HG03432 (cell line): Measurements from ENCODE around the gene NEGR1.

Experiments
- ATAC-seq: cut with Tn5 transposase; IDR thresholded peaks from one replicate; pipeline ENCODE4 v1.9.1; 2021; ENCODE audit warnings: mild to moderate bottlenecking, moderate library complexity; ENCODE audit not compliant: unreplicated experiment

Gene NEGR1

GRCh38 chr1:71869326-71869725, 413.0 kb downstream of the NEGR1 start:
- ATAC-seq, result no peak

GRCh38 chr1:71862756-71863155, 419.6 kb downstream of the NEGR1 start:
- no peak for ATAC-seq

GRCh38 chr1:71861022-71861421, 421.3 kb downstream of the NEGR1 start:
- ATAC-seq, result no peak

GRCh38 chr1:71859806-71860205, 422.5 kb downstream of the NEGR1 start:
- ATAC-seq, result no peak

GRCh38 chr1:71857862-71858261, 424.5 kb downstream of the NEGR1 start:
- no peak for ATAC-seq

GRCh38 chr1:71853360-71853759, 429.0 kb downstream of the NEGR1 start:
- ATAC-seq, result no peak

- no peak for ATAC-seq
Observed at GRCh38 chr1:71850936-71851335, 431.4 kb downstream of the NEGR1 start.

GRCh38 chr1:71850515-71850914, 431.8 kb downstream of the NEGR1 start:
- no peak for ATAC-seq

- no peak for ATAC-seq
Observed at GRCh38 chr1:71843012-71843411, 439.3 kb downstream of the NEGR1 start.

GRCh38 chr1:71839876-71840275, 442.5 kb downstream of the NEGR1 start:
- ATAC-seq, result no peak

- no peak for ATAC-seq
Observed at GRCh38 chr1:71836904-71837303, 445.4 kb downstream of the NEGR1 start.

GRCh38 chr1:71835442-71835813, 446.9 kb downstream of the NEGR1 start:
- ATAC-seq, result peak; percentile 93

GRCh38 chr1:71834601-71835441, 447.5 kb downstream of the NEGR1 start:
- ATAC-seq, result peak; percentile 21

- no peak for ATAC-seq
Observed at GRCh38 chr1:71831646-71832045, 450.7 kb downstream of the NEGR1 start.

- peak; percentile 52 for ATAC-seq
Observed at GRCh38 chr1:71829346-71829745, 453.0 kb downstream of the NEGR1 start.

- ATAC-seq, result no peak
Observed at GRCh38 chr1:71828431-71829012, 453.8 kb downstream of the NEGR1 start.

GRCh38 chr1:71823708-71824305, 458.5 kb downstream of the NEGR1 start:
- ATAC-seq, result no peak

GRCh38 chr1:71817028-71817427, 465.3 kb downstream of the NEGR1 start:
- ATAC-seq, result no peak

GRCh38 chr1:71809085-71809484, 473.3 kb downstream of the NEGR1 start:
- ATAC-seq, result no peak

GRCh38 chr1:71804140-71804539, 478.2 kb downstream of the NEGR1 start:
- ATAC-seq, result no peak

GRCh38 chr1:71796006-71796405, 486.3 kb downstream of the NEGR1 start:
- ATAC-seq, result no peak

GRCh38 chr1:71792264-71792663, 490.1 kb downstream of the NEGR1 start:
- no peak for ATAC-seq
